ENCODE results near the gene SPPL3.

DNA sequence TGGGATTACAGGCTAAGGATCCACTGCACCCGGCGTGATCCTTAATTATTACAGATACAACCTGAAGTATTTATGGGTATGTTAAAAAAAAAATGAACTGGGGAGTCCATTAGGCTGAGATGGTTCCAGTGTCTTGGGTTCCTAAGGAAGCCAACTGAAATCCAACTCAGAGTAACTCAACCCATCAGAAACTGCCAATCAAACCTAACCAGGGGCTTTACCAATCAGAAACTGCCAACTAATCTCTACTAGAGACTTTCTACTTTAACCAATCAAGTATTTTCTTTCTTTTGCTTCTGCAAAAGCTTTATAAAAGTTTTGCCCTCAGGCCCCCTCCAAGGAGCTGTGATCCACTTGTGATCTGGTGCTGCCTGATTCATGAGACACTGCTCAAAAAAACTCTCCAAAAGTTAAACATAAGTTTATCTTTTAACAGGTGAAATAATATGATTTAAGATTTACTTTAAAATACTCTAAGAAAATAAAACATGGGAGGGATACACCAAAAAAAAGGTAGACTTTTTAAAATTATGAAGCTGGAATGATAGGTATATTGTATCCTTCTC lies 90.5 kb downstream of the SPPL3 start:
- TF ChIP-seq CTCF (IDR thresholded peaks at IDR 0.05 in 2 of 3, conservative IDR thresholded peaks at IDR 0.05 in 1 of 3; ENCODE audit: borderline replicate concordance in 1 of 3, insufficient read depth in 1 of 3, low read depth in 2 of 3, low read length in 2 of 3) (no peak), EZH2phosphoT487 (IDR thresholded peaks at IDR 0.05; ENCODE audit: borderline replicate concordance) (no peak), JUND (IDR thresholded peaks at IDR 0.05) (no peak), ZBTB33 (IDR thresholded peaks at IDR 0.05; ENCODE audit: extremely low read depth, insufficient replicate concordance, low read length) (no peak)

Data from HCT116 (cell line).